Activated T-cell treated with anti-CD3 and anti-CD28 coated beads, Interleukin-2, amount 50 U/mL, for 48 hours (primary cell): Measurements from ENCODE around the gene ME1.
"Not testable (repeated sequence)": the region's sequence is repeated elsewhere in the genome, so short reads cannot be mapped to it uniquely, and the experiment has no call there.

ENCODE experiments used
- DNase-seq, 2 experiments: peaks; one replicate each; pipeline ENCODE4 v3.0.0-alpha.2; 2020

ME1 gene

GRCh38 chr6:83431545-83432155 lies 799 bp upstream of the ME1 start:
- DNase-seq = no peak

- DNase-seq = no peak
These were observed 817 bp downstream of the ME1 start for GRCh38 chr6:83429857-83430610.

DNA sequence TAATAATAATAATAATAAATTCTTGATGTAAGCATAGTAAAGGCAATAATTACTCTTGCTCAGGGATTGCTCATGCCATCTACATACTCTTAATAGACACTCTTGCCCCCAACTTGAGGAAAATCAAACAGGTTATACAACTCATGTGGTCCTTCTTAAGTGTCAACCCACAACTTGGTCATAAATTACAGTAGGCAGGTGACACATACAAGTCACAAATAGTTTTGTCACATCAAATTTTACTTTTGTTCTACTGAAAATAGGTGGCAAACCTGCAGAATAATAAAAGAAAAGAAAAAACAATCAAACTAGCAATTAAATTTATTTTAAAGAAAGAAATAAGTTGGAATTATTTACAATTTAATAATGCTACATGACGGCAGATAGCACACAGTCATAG lies 1.6 kb downstream of the ME1 start:
- DNase-seq = no peak

- no peak for DNase-seq
These were observed 6.3 kb downstream of the ME1 start for GRCh38 chr6:83424392-83425018.

DNA sequence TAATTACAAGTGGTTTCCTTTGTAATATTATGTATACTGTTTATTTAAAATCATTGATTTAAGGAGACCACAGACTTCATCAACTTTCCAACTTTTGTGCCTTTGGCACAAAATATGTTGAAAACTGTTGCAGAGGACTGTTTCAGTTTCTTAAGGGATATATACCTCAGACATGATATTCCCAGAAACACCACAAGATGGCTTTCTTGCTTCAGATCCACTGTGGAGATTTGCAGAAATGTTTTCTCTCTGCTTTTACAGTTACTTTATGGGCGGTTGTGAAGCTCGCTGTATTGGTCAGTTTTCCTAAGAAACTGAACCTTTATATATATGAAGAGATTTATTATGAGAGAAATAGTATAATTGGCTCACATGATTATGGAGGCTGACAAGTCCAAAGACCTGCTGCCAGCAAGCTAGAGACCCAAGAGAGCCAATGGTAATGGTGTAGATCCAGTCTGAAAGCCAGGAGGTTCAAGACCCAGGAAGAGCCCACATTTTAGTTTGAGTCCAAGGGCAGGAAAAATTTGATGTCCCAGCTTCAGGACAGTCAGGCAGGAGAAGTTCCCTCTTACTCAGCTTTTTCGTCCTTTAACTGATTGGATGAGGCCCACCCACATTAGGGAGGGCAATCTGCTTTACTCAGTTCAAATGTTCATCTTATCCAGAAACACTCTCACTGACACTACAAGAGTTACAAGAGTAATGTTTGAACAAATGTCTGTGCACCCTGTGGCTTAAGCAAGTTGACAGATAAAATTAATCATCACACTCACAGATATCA lies 12.8 kb downstream of the ME1 start:
- DNase-seq = no peak

DNA sequence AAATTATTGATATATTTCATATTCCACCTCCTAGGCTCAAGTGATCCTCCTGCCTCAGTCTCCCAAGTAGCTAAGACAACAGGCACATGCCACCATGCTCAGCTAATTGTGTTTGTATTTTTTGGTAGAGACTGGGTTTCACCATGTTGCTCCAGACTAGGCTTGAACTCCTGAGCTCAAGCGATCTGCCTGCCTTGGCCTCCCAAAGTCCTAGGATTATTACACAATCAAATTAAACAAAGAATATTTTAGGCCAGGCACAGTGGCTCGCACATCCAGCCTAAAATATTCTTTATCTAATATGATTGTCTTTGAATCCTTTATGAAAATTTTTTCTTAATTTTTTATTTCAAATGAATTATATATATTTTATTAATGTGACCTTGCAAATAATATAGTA lies 17.8 kb downstream of the ME1 start:
- no peak for DNase-seq

- DNase-seq = no peak
These were observed 19.1 kb downstream of the ME1 start for GRCh38 chr6:83411731-83412130.

GRCh38 chr6:83403191-83403590 lies 27.7 kb downstream of the ME1 start:
- DNase-seq = no peak

DNA sequence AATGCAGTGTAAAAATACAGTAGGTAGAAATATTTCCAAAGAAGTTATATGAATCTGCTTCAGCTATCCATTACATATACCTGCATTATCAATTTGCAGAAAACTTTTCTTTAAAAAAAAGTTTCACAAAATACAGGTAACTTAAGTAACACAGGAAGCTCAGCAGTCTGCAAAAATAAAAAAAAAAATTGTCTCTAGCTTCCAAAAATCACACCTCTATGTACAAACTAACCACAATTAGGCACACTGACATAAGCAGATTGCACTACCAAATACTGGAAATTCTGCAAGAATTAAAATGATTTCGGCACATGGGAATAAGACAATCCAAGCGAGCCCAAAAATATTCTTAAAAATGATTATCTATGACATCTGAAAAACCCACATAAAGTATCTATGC lies 41.2 kb downstream of the ME1 start:
- no peak for DNase-seq

GRCh38 chr6:83385473-83385872 lies 45.4 kb downstream of the ME1 start:
- DNase-seq = no peak

- DNase-seq = no peak
These were observed 46.1 kb downstream of the ME1 start for GRCh38 chr6:83384751-83385150.

- no peak for DNase-seq
These were observed 48.9 kb downstream of the ME1 start for GRCh38 chr6:83381949-83382348.

DNA sequence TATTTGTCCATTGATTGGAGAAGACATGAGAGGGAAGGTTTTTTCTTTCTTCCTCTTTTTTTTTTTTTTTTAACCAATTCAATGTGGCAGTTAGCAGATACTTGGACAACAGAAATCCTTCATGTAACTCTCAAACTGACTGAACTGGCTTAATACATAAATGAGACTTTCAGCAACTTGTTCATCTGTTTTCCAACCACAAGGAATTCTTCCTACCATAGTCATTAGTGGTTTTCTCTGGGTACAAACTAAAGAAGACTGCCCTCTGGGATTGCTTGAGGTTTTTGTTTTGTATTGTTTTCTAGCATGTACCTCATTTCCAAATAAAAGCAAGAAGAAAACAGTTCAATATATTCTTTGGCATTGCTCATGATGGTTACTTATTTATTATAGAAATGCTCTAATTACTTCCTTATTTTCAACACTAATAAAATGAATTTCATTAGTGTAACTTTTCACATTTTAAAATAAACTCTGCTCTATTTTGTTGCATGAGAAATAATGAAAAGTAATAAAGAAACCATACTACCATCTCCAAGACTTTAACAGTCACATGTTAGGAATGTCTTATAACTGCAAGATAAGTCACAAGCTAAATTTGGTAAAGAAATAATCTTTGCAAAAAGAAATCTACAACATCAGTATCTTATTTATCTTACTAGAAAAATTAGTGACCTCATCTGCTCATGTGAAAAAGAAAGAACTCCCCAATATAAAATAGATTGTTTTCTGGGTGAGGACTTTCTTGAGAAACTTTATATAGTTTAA lies 52.0 kb downstream of the ME1 start:
- DNase-seq = no peak

GRCh38 chr6:83371423-83371822 lies 59.4 kb downstream of the ME1 start:
- no peak for DNase-seq

DNA sequence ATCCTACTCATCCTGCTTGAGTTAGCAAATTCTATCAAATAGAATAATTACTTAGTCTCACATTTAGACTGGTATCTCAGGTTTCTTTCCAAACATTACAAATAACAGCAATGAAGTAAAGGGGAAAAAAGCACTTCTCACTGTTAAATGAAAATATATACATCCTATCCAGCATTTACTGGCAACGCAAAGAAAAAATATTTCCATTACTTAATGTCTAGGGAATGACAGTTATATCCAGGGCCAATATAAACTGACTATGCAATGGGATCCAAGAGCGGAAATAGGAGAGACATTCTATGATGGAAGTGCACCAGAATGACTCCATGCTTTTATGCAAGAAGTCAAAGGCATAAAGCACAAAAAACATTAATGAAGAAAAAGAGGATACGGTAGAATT lies 60.3 kb downstream of the ME1 start:
- no peak for DNase-seq

GRCh38 chr6:83369692-83370091 lies 61.2 kb downstream of the ME1 start:
- no peak for DNase-seq

GRCh38 chr6:83368577-83368976 lies 62.3 kb downstream of the ME1 start:
- no peak for DNase-seq

- no peak for DNase-seq
These were observed 63.7 kb downstream of the ME1 start for GRCh38 chr6:83367104-83367503.

DNA sequence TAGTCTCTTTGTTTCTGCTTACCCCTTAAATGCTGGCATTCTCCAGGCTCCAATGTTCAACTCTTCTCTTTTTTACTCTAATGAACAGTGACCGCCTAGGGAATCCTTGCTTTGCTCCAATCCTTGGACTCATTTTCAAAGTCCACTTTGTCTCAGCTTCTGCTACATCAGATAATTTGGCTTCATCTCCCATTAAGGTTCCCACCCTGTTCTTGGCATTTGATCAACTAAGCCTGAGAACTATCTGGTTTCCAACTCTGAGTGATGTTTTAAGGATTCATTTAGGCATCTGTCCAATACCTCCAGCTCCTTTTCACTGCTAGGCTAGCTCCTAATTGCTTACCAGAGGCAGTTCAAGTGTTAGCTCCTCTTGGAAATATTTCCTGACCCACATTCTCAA lies 64.9 kb downstream of the ME1 start:
- no peak for DNase-seq

DNA sequence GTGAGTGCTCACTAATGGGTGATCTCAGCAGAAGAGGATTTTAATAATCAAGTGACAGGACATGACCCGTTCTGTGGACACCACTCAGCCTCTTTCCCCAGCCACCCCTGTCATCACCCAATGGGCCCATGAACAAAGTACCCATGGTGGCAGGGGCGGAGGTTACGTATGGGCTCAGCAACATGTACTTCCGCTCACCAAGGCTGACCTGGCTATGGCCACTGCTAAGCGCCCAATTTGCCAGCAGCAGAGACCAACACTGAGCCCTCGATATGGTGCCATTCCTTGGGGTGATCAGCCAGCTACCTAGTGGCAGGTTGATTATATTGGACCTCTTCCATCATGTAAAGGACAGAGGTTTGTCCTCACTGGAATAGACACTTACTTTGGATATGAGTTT lies 68.5 kb downstream of the ME1 start:
- DNase-seq = not testable (repeated sequence)

DNA sequence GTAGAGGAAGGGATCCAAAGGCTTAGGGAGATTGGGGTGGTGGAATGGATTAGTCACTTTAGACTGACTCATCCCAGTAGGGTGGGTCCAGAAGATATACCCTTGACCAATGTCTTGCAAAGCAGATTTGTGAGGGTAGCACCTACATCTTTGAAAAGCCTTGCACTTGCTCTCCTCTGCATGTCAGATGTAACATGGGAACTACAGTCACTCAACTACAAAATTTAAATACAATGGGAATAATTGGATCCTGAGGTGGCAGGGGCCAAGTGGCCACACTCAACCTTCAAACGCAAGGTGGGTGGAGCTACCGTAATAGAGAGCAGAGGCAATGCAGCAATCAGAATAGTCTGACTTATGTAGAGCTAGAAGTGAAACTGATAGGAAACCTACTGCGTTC lies 71.2 kb downstream of the ME1 start:
- no peak for DNase-seq

- DNase-seq = no peak
These were observed 76.1 kb downstream of the ME1 start for GRCh38 chr6:83354747-83355146.
